GM12878 (cell line): ENCODE data around the gene WDR12. TPM values are rescaled to one million over a fixed set of nuclear protein-coding genes. Genes with fewer than 3 reads are reported as not detected.
A peak's percentile ranks its signal among the peaks of the same experiment; 100 is the strongest.

ENCODE experiments used
- CBX5 ChIP-seq: sonication (generic); IDR thresholded peaks from 2 replicates; pipeline ENCODE4 v1.6.1; 2016; ENCODE audit warnings: low read depth, moderate library complexity, mild to moderate bottlenecking, inconsistent platforms
- EED ChIP-seq: sonication (generic); IDR thresholded peaks from 2 replicates; pipeline ENCODE4 v1.6.1; 2016; ENCODE audit warnings: antibody characterized with exemption, low read depth
- FOXM1 ChIP-seq: IDR thresholded peaks from 2 replicates; pipeline ENCODE4 v1.6.1; 2012; ENCODE audit warnings: low read depth, mild to moderate bottlenecking, inconsistent platforms, low read length, moderate library complexity
- IRF4 ChIP-seq: IDR thresholded peaks from 2 replicates; pipeline ENCODE4 v1.6.1; 2011; ENCODE audit warnings: low read depth, low read length
- MXI1 ChIP-seq: fragments of 150-350 bp; IDR thresholded peaks from 2 replicates; pipeline ENCODE4 v1.6.1; 2011; ENCODE audit warnings: low read depth, mild to moderate bottlenecking, inconsistent platforms, low read length, improper control_type of control experiment
- NR2C2 ChIP-seq: IDR thresholded peaks from 2 replicates; pipeline ENCODE4 v1.6.1; 2011; ENCODE audit warnings: borderline replicate concordance, low read depth; ENCODE audit not compliant: control insufficient read depth, insufficient read length
- POU2F2 ChIP-seq: IDR thresholded peaks from 3 replicates; pipeline ENCODE4 v1.6.1; 2011; ENCODE audit warnings: low read depth, mild to moderate bottlenecking, low read length, borderline replicate concordance
- RELA ChIP-seq: fragments of 450-650 bp; IDR thresholded peaks from 2 replicates; pipeline ENCODE4 v1.8.0; 2014; ENCODE audit warnings: borderline replicate concordance; ENCODE audit not compliant: partially characterized antibody
- RUNX3 ChIP-seq: IDR thresholded peaks from 2 replicates; pipeline ENCODE4 v1.6.1; 2012; ENCODE audit warnings: low read length, inconsistent platforms
- SIN3A ChIP-seq: IDR thresholded peaks from 2 replicates; pipeline ENCODE4 v1.6.1; 2012; ENCODE audit warnings: low read depth, low read length, improper control_type of control experiment
- STAT1 ChIP-seq: fragments of 450-650 bp; conservative IDR thresholded peaks from 2 replicates; pipeline ENCODE4 v1.6.1; 2014; ENCODE audit warnings: antibody characterized with exemption, mild to moderate bottlenecking
- STAT3 ChIP-seq: IDR thresholded peaks from 2 replicates; pipeline ENCODE4 v1.6.1; 2011; ENCODE audit warnings: low read depth, low read length, improper control_type of control experiment
- TAF1 ChIP-seq: IDR thresholded peaks from 2 replicates; pipeline ENCODE4 v1.6.1; 2011; ENCODE audit warnings: mild to moderate bottlenecking, low read depth, low read length, borderline replicate concordance
- TCF3 ChIP-seq: IDR thresholded peaks from 2 replicates; pipeline ENCODE4 v1.6.1; 2012; ENCODE audit warnings: low read depth, mild to moderate bottlenecking, low read length, borderline replicate concordance; ENCODE audit not compliant: insufficient read depth
- TCF7 ChIP-seq: IDR thresholded peaks from 2 replicates; pipeline ENCODE4 v1.6.1; 2014; ENCODE audit warnings: antibody characterized with exemption, borderline replicate concordance
- polyA plus RNA-seq, 11 experiments: library from polyadenylated mRNA; depleted of rRNA in 4 of 11; unstranded in 6 of 11; stranded (reverse) in 5 of 11; fragments of >200 nt; fragmentation: Nextera tagmentation in 4 of 11; fragmentation: Illumina TruSeq in 1 of 11; extraction: Ambion mirVana in 4 of 11; extraction: Trizol in 1 of 11; gene quantifications; 1 replicate in 1 of 11; 2 replicates in 10 of 11; pipeline versions ENCODE4 v1.2.1 to v1.2.3, GENCODE V29; 2011 to 2016; ENCODE audit warnings: inconsistent platforms in 2 of 11, missing spikeins in 2 of 11, low read depth in 1 of 11
- total RNA-seq, 4 experiments: library from RNA; depleted of rRNA in 3 of 4; stranded (reverse); fragments of >200 nt in 3 of 4; fragmentation: Illumina TruSeq in 1 of 4; extraction: Trizol in 1 of 4; gene quantifications; 2 replicates each; pipeline versions ENCODE4 v1.2.1 to v1.2.3, GENCODE V29; 2013 to 2021
- TF ChIP-seq, protein P1 (sequence below): fragments of 450-650 bp; IDR thresholded peaks from 2 replicates; pipeline ENCODE4 v1.6.1; 2016; ENCODE audit warnings: mild to moderate bottlenecking, moderate library complexity, borderline replicate concordance
- TF ChIP-seq, protein P2 (sequence below): fragments of 450-650 bp; IDR thresholded peaks from 2 replicates; pipeline ENCODE4 v1.6.1; 2017; ENCODE audit warnings: low read depth, mild to moderate bottlenecking, moderate library complexity
- TF ChIP-seq, protein P3 (sequence below): fragments of 450-650 bp; IDR thresholded peaks from 2 replicates; pipeline ENCODE4 v1.6.1; 2018; ENCODE audit warnings: mild to moderate bottlenecking, low read depth, moderate library complexity; ENCODE audit not compliant: partially characterized antibody

Gene WDR12
- total and polyA plus RNA-seq, 10 of the 15 experiments (the other 5 are each of a cell fraction or from before 2014, with no cell fraction given) = 52.9 to 256 (median 108) TPM

DNA sequence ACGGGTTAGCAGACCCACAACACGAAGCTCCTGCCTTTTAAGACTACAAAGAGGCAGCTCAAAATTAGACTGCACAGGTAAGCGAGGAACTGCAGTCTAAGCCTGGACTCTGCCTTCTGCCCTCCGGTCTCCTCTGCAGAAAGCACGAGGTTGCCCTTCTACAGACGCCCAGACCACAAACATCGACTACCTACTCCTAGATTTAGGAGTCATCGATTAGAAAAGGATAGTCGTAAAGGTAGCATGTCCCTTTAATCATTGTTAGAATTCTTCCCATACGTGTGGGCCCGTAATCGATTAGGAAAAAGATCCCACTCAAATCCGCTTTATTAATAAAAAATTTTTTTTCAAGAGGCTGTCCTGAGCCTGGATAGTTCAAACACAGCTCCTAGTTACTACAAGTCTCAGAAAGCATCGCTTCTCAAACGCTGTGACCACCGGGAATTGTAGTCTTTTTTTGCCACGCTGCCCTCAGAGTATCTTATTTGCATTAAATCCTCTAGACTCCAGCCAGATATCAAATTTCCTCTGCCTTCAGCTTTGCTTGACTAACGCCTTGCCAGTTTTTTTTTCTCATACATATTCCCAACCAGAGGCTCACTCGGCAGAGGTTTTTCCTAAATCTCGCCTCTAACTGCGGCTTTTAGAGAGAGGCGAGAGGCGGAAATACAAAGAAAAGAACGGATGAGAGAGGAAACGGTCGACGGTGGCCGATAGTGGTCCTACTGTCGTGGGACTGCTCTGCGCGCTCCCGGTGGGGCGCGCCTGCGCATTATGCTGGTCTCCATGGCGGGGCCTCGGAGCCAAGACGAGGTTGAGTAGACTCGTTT, at the start of gene WDR12, which contains the start of gene CARF (continued):
- TF ChIP-seq, protein P1, sequence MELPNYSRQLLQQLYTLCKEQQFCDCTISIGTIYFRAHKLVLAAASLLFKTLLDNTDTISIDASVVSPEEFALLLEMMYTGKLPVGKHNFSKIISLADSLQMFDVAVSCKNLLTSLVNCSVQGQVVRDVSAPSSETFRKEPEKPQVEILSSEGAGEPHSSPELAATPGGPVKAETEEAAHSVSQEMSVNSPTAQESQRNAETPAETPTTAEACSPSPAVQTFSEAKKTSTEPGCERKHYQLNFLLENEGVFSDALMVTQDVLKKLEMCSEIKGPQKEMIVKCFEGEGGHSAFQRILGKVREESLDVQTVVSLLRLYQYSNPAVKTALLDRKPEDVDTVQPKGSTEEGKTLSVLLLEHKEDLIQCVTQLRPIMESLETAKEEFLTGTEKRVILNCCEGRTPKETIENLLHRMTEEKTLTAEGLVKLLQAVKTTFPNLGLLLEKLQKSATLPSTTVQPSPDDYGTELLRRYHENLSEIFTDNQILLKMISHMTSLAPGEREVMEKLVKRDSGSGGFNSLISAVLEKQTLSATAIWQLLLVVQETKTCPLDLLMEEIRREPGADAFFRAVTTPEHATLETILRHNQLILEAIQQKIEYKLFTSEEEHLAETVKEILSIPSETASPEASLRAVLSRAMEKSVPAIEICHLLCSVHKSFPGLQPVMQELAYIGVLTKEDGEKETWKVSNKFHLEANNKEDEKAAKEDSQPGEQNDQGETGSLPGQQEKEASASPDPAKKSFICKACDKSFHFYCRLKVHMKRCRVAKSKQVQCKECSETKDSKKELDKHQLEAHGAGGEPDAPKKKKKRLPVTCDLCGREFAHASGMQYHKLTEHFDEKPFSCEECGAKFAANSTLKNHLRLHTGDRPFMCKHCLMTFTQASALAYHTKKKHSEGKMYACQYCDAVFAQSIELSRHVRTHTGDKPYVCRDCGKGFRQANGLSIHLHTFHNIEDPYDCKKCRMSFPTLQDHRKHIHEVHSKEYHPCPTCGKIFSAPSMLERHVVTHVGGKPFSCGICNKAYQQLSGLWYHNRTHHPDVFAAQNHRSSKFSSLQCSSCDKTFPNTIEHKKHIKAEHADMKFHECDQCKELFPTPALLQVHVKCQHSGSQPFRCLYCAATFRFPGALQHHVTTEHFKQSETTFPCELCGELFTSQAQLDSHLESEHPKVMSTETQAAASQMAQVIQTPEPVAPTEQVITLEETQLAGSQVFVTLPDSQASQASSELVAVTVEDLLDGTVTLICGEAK = peak; percentile 85; the same call in 1 of the 2 replicates
- TF ChIP-seq FOXM1 (no peak), TCF3 (no peak), TCF7 (peak; percentile 65), STAT1 (no peak), POU2F2 (peak; percentile 8; the same call in 2 of the 3 replicates), RUNX3 (peak; percentile 81), MXI1 (peak; percentile 97), IRF4 (peak; percentile 52; the same call in 1 of the 2 replicates), CBX5 (0 out of 2 replicates have a peak, but pooled peaks have one; percentile 26), STAT3 (no peak), SIN3A (peak; percentile 84; the same call in 1 of the 2 replicates), EED (no peak), RELA (peak; percentile 47), TAF1 (peak; percentile 75), NR2C2 (peak; percentile 88)
- TF ChIP-seq, protein P2, sequence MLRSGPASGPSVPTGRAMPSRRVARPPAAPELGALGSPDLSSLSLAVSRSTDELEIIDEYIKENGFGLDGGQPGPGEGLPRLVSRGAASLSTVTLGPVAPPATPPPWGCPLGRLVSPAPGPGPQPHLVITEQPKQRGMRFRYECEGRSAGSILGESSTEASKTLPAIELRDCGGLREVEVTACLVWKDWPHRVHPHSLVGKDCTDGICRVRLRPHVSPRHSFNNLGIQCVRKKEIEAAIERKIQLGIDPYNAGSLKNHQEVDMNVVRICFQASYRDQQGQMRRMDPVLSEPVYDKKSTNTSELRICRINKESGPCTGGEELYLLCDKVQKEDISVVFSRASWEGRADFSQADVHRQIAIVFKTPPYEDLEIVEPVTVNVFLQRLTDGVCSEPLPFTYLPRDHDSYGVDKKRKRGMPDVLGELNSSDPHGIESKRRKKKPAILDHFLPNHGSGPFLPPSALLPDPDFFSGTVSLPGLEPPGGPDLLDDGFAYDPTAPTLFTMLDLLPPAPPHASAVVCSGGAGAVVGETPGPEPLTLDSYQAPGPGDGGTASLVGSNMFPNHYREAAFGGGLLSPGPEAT = peak; percentile 94
- TF ChIP-seq, protein P3, sequence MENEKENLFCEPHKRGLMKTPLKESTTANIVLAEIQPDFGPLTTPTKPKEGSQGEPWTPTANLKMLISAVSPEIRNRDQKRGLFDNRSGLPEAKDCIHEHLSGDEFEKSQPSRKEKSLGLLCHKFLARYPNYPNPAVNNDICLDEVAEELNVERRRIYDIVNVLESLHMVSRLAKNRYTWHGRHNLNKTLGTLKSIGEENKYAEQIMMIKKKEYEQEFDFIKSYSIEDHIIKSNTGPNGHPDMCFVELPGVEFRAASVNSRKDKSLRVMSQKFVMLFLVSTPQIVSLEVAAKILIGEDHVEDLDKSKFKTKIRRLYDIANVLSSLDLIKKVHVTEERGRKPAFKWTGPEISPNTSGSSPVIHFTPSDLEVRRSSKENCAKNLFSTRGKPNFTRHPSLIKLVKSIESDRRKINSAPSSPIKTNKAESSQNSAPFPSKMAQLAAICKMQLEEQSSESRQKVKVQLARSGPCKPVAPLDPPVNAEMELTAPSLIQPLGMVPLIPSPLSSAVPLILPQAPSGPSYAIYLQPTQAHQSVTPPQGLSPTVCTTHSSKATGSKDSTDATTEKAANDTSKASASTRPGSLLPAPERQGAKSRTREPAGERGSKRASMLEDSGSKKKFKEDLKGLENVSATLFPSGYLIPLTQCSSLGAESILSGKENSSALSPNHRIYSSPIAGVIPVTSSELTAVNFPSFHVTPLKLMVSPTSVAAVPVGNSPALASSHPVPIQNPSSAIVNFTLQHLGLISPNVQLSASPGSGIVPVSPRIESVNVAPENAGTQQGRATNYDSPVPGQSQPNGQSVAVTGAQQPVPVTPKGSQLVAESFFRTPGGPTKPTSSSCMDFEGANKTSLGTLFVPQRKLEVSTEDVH = peak; percentile 35
